GM12878 (cell line): ENCODE measurements around the gene TSPO2. TPM values are rescaled to one million over a fixed set of nuclear protein-coding genes. Genes with fewer than 3 reads are reported as not detected.

Experiments
- ATAC-seq: fragments of 200-7000 bp; cut with Tn5 transposase; 3 replicates; pipeline ENCODE4 v1.9.1; 2020; ENCODE audit warnings: mild to moderate bottlenecking, moderate library complexity
- BruUV-seq: library from RNA; stranded (reverse); fragments of 400-500 nt; replicated peaks from 2 replicates; lab custom pipeline; 2021; lab: Mats Ljungman, UMichigan
- CTCF ChIA-PET: fragments of 300-600 bp; sonication (Branson Sonifier 250); formaldehyde crosslinking; extraction: SDS; loops from one replicate; lab custom pipeline; 2021; ENCODE audit warnings: inconsistent platforms; lab: Yijun Ruan, JAX
- POLR2A ChIA-PET: fragments of 350-600 bp; formaldehyde crosslinking; extraction: SDS; loops from one replicate; lab custom pipeline; 2021; ENCODE audit warnings: inconsistent platforms; lab: Charles Lee
- RAD21 ChIA-PET: fragments of 300-600 bp; sonication (Branson Sonifier 250); formaldehyde crosslinking; loops from one replicate; lab custom pipeline; 2023; ENCODE audit warnings: antibody characterized with exemption; ENCODE audit not compliant: unreplicated experiment; lab: Charles Lee
- SMC1A ChIA-PET: fragments of 300-600 bp; sonication (Branson Sonifier 250); formaldehyde crosslinking; loops from one replicate; lab custom pipeline; 2023; ENCODE audit not compliant: unreplicated experiment, uncharacterized antibody; lab: Charles Lee
- DNase-seq: peaks from one replicate; pipeline ENCODE4 v3.0.0-alpha.2; 2011; ENCODE audit warnings: low read depth, low spot score
- FAIRE-seq: peaks from 3 replicates; lab custom pipeline; 2011; peaks lifted over from hg19 to GRCh38; lab: Jason Lieb, UNC
- H2AFZ ChIP-seq: 2 replicates; pipeline ENCODE4 v1.6.0; 2011; ENCODE audit warnings: low read depth, low read length, control low read depth; ENCODE audit not compliant: control insufficient read depth
- H3K27ac ChIP-seq: 2 replicates; pipeline ENCODE4 v1.5.1; 2011; ENCODE audit warnings: control low read depth; ENCODE audit not compliant: control insufficient read depth, insufficient read depth
- H3K27me3 ChIP-seq, 2 experiments: replicated peaks in 1 of 2; 2 replicates each; pipeline versions ENCODE4 v1.6.0 to v1.6.1; 2011; ENCODE audit warnings: low read length in 1 of 2; ENCODE audit not compliant: control insufficient read depth in 2 of 2, insufficient read depth in 2 of 2
- H3K36me3 ChIP-seq, 2 experiments: 2 replicates each; pipeline ENCODE4 v1.5.1; 2011; ENCODE audit warnings: low read length in 1 of 2; ENCODE audit not compliant: control insufficient read depth in 2 of 2, insufficient read depth in 2 of 2
- H3K4me1 ChIP-seq: 2 replicates; pipeline ENCODE4 v1.6.1; 2011; ENCODE audit warnings: mild to moderate bottlenecking, low read length, moderate library complexity, mixed read lengths; ENCODE audit not compliant: control insufficient read depth, insufficient read depth
- H3K4me2 ChIP-seq: 2 replicates; pipeline ENCODE4 v1.6.0; 2011; ENCODE audit warnings: control low read depth; ENCODE audit not compliant: control insufficient read depth, insufficient read depth
- H3K4me3 ChIP-seq: fragments of 200-600 bp; sonication (generic); 2 replicates; pipeline ENCODE4 v1.5.1; 2016
- H3K79me2 ChIP-seq: 2 replicates; pipeline ENCODE4 v1.6.0; 2011; ENCODE audit warnings: low read length; ENCODE audit not compliant: control insufficient read depth, insufficient read depth
- H3K9ac ChIP-seq: 2 replicates; pipeline ENCODE4 v1.8.0; 2011; ENCODE audit warnings: low read length, control low read depth, mixed read lengths; ENCODE audit not compliant: control insufficient read depth, insufficient read depth
- H3K9me3 ChIP-seq: replicated peaks from 3 replicates; pipeline ENCODE4 v1.5.1; 2011; ENCODE audit warnings: mild to moderate bottlenecking, low read length; ENCODE audit not compliant: control insufficient read depth, insufficient read depth
- H4K20me1 ChIP-seq: 2 replicates; pipeline ENCODE4 v1.6.0; 2011; ENCODE audit not compliant: control insufficient read depth, insufficient read depth
- CBX3 ChIP-seq: fragments of 200-600 bp; sonication (generic); IDR thresholded peaks from 2 replicates; pipeline ENCODE4 v1.6.1; 2016; ENCODE audit warnings: low read depth, borderline replicate concordance
- DPF2 ChIP-seq: fragments of 450-650 bp; IDR thresholded peaks from 2 replicates; pipeline ENCODE4 v1.6.1; 2017; ENCODE audit warnings: mild to moderate bottlenecking
- E4F1 ChIP-seq: fragments of 450-650 bp; IDR thresholded peaks from 2 replicates; pipeline ENCODE4 v1.6.1; 2018; ENCODE audit warnings: borderline replicate concordance, mild to moderate bottlenecking; ENCODE audit not compliant: partially characterized antibody
- FOS ChIP-seq: IDR thresholded peaks from 3 replicates; pipeline ENCODE4 v1.6.1; 2011; ENCODE audit warnings: borderline replicate concordance; ENCODE audit not compliant: insufficient read length; ENCODE audit errors: extremely low read depth
- IKZF1 ChIP-seq: fragments of 450-650 bp; conservative IDR thresholded peaks from 2 replicates; pipeline ENCODE4 v1.6.1; 2017; ENCODE audit warnings: antibody characterized with exemption, mild to moderate bottlenecking
- KAT2A ChIP-seq: conservative IDR thresholded peaks from 2 replicates; pipeline ENCODE4 v1.6.1; 2011; ENCODE audit warnings: low read depth, low read length; ENCODE audit not compliant: control insufficient read depth
- PAX8 ChIP-seq: fragments of 450-650 bp; IDR thresholded peaks from 2 replicates; pipeline ENCODE4 v1.6.1; 2017; ENCODE audit warnings: mild to moderate bottlenecking, moderate library complexity
- PBX3 ChIP-seq: IDR thresholded peaks from 2 replicates; pipeline ENCODE4 v1.6.1; 2011; ENCODE audit warnings: mild to moderate bottlenecking, low read depth, low read length, moderate library complexity; ENCODE audit not compliant: insufficient replicate concordance
- RAD21 ChIP-seq: IDR thresholded peaks from 2 replicates; pipeline ENCODE4 v1.6.1; 2011; ENCODE audit warnings: mild to moderate bottlenecking, low read depth, low read length, moderate library complexity; ENCODE audit not compliant: insufficient read depth
- RCOR1 ChIP-seq: conservative IDR thresholded peaks from 2 replicates; pipeline ENCODE4 v1.6.1; 2012; ENCODE audit warnings: low read depth, low read length, improper control_type of control experiment
- SPI1 ChIP-seq: IDR thresholded peaks from 2 replicates; pipeline ENCODE4 v1.6.1; 2011; ENCODE audit warnings: low read depth, mild to moderate bottlenecking, low read length, moderate library complexity, borderline replicate concordance; ENCODE audit not compliant: insufficient read depth
- SREBF2 ChIP-seq: IDR thresholded peaks from 2 replicates; pipeline ENCODE4 v1.6.1; 2012; ENCODE audit warnings: mild to moderate bottlenecking, low read length
- STAT1 ChIP-seq: fragments of 450-650 bp; conservative IDR thresholded peaks from 2 replicates; pipeline ENCODE4 v1.6.1; 2014; ENCODE audit warnings: antibody characterized with exemption, mild to moderate bottlenecking
- ZBED1 ChIP-seq: IDR thresholded peaks from 2 replicates; pipeline ENCODE4 v1.6.1; 2016; ENCODE audit warnings: borderline replicate concordance
- ZNF622 ChIP-seq: fragments of 450-650 bp; IDR thresholded peaks from 2 replicates; pipeline ENCODE4 v1.6.1; 2017; ENCODE audit warnings: mild to moderate bottlenecking, inconsistent platforms
- WGBS: methylation state at CpG from one replicate; pipeline ENCODE4 v1.1.6; 2016; ENCODE audit warnings: low lambda C conversion rate; ENCODE audit not compliant: insufficient replicate concordance, insufficient coverage; ENCODE audit errors: missing lambda C conversion rate; 5-methylcytosine and 5-hydroxymethylcytosine counted together
- in situ Hi-C: fragments of 300-500 bp; cut with MboI; formaldehyde crosslinking; loops from 9 replicates; pipeline ENCODE4 v1.14.3; 2018; ENCODE audit warnings: mixed read lengths
- intact Hi-C: fragments of 100-400 bp; cut with micrococcal nuclease; formaldehyde crosslinking; loops from one replicate; pipeline ENCODE4 v1.14.2; 2022; ENCODE audit not compliant: unreplicated experiment
- polyA plus RNA-seq, 11 experiments: library from polyadenylated mRNA; depleted of rRNA in 4 of 11; unstranded in 6 of 11; stranded (reverse) in 5 of 11; fragments of >200 nt; fragmentation: Nextera tagmentation in 4 of 11; fragmentation: Illumina TruSeq in 1 of 11; extraction: Ambion mirVana in 4 of 11; extraction: Trizol in 1 of 11; gene quantifications; 1 replicate in 1 of 11; 2 replicates in 10 of 11; pipeline versions ENCODE4 v1.2.1 to v1.2.3, GENCODE V29; 2011 to 2016; ENCODE audit warnings: inconsistent platforms in 2 of 11, missing spikeins in 2 of 11, low read depth in 1 of 11
- total RNA-seq, 4 experiments: library from RNA; depleted of rRNA in 3 of 4; stranded (reverse); fragments of >200 nt in 3 of 4; fragmentation: Illumina TruSeq in 1 of 4; extraction: Trizol in 1 of 4; gene quantifications; 2 replicates each; pipeline versions ENCODE4 v1.2.1 to v1.2.3, GENCODE V29; 2013 to 2021

TSPO2 gene
- total and polyA plus RNA-seq, 10 of the 15 experiments (the other 5 are each of a cell fraction or from before 2014, with no cell fraction given): not detected

- peaks cover 5% of the 10 kb centered on the region; the same call in 1 of the 2 replicates for H3K4me1 ChIP-seq
- no peak overlapping the region for H2AFZ ChIP-seq
- ChIA-PET SMC1A (interaction anchor here (1.1 to 2.8 kb wide), 2 partner anchors 14 to 30 kb away, joined by 3 to 10 read pairs; no protein-coding TSS in a partner anchor), POLR2A (no interaction called here), RAD21 (no interaction called here), CTCF (no interaction called here)
- FAIRE-seq (no peak), ATAC-seq (no peak), DNase-seq (no peak)
- H3K4me2 ChIP-seq: no peak overlapping the region
- peaks cover 4 to 12% of the 10 kb centered on the region in 2 experiments; a peak in 3 of 4 replicates for H3K36me3 ChIP-seq
- no peak for TF ChIP-seq KAT2A
- TF ChIP-seq DPF2: no peak
- TF ChIP-seq ZBED1: no peak
- no peak for TF ChIP-seq SREBF2
- TF ChIP-seq CBX3: no peak
- no peak for TF ChIP-seq IKZF1
- no peak for TF ChIP-seq STAT1
- no peak for TF ChIP-seq FOS
- TF ChIP-seq PBX3: no peak
- no peak for TF ChIP-seq ZNF622
- no peak for TF ChIP-seq PAX8
- TF ChIP-seq SPI1: no peak
- TF ChIP-seq RAD21: no peak
- TF ChIP-seq RCOR1: no peak
- TF ChIP-seq E4F1: no peak
- no peak overlapping the region for H3K9ac ChIP-seq
- H3K79me2 ChIP-seq: peaks cover 63% of the 10 kb centered on the region
- no peaks in the 10 kb centered on the region for H4K20me1 ChIP-seq
- H3K9me3 ChIP-seq: no peaks in the 10 kb centered on the region
- H3K4me3 ChIP-seq: no peak overlapping the region
- H3K27me3 ChIP-seq: no peaks in the 10 kb centered on the region
- intact Hi-C loops: loop anchor here (5.0 to 10.0 kb wide), 2 partner anchors 240 to 657 kb away; partner anchors contain the start of gene TFEB
- WGBS: 98% methylated on average over 2 of the region's 2 CpGs
- in situ Hi-C loops: no loop called here
- BruUV-seq: no TSS peak
- no peak overlapping the region for H3K27ac ChIP-seq
Observed at GRCh38 chr6:41077536-41077935, 35.3 kb downstream of the TSPO2 start.
